ENCODE measurements around the gene CLTC.
A peak's percentile ranks its signal among the peaks of the same experiment; 100 is the strongest.

The CLTC gene

GRCh38 chr17:59699218-59699617 lies 79.5 kb downstream of the CLTC start:
- no peaks in the 10 kb centered on the region for H3K9me3 ChIP-seq (ENCODE audit: control insufficient read depth, low read length)
- no peak overlapping the region for H3K4me3 ChIP-seq (ENCODE audit: extremely low read depth, insufficient read depth, low read length, poor library complexity, severe bottlenecking)
- H3K36me3 ChIP-seq (ENCODE audit: control insufficient read depth, insufficient read depth, low read length), result peaks cover 89% of the 10 kb centered on the region
- no peak overlapping the region for H3K27ac ChIP-seq (ENCODE audit: low read depth, low read length, severe bottlenecking)
- no peaks in the 10 kb centered on the region for H3K4me1 ChIP-seq (ENCODE audit: control insufficient read depth, insufficient read depth, low read length, poor library complexity, severe bottlenecking)
- WGBS, 2 experiments (ENCODE audit: insufficient coverage in 2 of 2), result 96 to 98% methylated on average over 5 to 6 of the region's 7 CpGs

GRCh38 chr17:59699786-59700185 lies 80.1 kb downstream of the CLTC start:
- H3K9me3 ChIP-seq (ENCODE audit: control insufficient read depth, low read length), result no peaks in the 10 kb centered on the region
- WGBS, 2 experiments (ENCODE audit: insufficient coverage in 2 of 2), result 100% methylated on average over 2 to 5 of the region's 6 CpGs
- H3K36me3 ChIP-seq (ENCODE audit: control insufficient read depth, insufficient read depth, low read length), result peaks cover 89% of the 10 kb centered on the region
- H3K4me3 ChIP-seq (ENCODE audit: extremely low read depth, insufficient read depth, low read length, poor library complexity, severe bottlenecking), result no peak overlapping the region
- no peak overlapping the region for H3K27ac ChIP-seq (ENCODE audit: low read depth, low read length, severe bottlenecking)
- H3K4me1 ChIP-seq (ENCODE audit: control insufficient read depth, insufficient read depth, low read length, poor library complexity, severe bottlenecking), result no peaks in the 10 kb centered on the region

DNA sequence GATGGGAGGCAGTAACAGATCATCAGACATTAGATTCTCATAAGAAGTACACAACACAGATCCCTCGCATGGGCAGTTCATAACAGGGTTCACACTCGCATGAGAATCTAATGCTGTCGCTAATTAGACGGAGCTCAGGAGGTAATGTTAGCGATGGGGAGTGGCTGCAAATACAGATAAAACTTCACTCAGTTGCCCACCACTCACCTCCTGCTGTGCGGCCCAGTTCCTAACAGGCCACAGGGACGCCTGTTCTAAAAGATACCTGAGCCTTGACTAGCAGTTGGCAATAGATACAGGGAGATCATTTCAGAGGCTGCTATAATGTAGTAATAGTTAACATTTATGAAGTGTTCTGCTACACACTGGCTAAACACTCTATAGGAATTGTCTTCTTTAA lies 82.6 kb downstream of the CLTC start:
- no peaks in the 10 kb centered on the region for H3K9me3 ChIP-seq (ENCODE audit: control insufficient read depth, low read length)
- WGBS, 2 experiments (ENCODE audit: insufficient coverage in 2 of 2), result 80 to 100% methylated on average over 1 to 2 of the region's 7 CpGs
- peaks cover 3% of the 10 kb centered on the region for H3K4me1 ChIP-seq (ENCODE audit: control insufficient read depth, insufficient read depth, low read length, poor library complexity, severe bottlenecking)
- H3K36me3 ChIP-seq (ENCODE audit: control insufficient read depth, insufficient read depth, low read length), result peaks cover 72% of the 10 kb centered on the region
- H3K4me3 ChIP-seq (ENCODE audit: extremely low read depth, insufficient read depth, low read length, poor library complexity, severe bottlenecking), result no peak overlapping the region
- H3K27ac ChIP-seq (ENCODE audit: low read depth, low read length, severe bottlenecking), result no peak overlapping the region

DNA sequence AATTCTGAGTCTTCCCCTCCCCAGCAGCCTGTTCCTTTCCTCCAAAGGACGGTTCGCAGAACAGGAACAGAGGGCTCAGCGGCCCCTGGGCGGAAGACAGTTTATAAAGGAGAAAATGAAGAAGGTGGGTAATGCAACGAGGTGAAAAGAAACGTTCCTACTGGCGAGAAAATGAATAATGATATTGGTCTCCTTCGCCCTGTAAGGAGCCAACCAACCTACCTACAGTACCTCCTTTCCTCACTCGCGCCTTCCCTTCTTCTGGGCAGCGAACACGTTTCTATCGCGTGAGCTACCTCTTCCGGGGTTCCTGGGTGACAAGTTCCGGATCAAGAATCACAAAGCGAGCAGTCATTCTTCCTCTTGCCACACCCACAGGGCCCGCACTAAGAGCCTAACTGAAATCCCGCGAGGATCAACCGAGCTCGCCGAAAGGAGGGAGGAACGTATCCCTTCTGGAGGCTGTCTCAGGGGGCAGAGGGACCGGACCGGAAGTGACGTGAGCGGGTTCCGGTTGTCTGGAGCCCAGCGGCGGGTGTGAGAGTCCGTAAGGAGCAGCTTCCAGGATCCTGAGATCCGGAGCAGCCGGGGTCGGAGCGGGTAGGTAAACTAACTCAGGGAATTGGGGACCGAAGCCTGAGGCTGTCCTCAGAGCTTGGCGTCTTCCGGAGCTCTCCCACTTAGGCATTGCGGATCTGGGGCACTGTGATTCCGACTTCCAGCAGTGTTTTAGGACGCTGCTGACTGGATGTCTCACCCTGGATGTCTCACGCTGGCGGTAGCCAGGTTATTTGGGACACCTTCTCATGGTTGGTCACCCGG lies 87.7 kb downstream of the CLTC start, which contains the start of the genes PTRH2 and VMP1:
PTRH2 (minus strand) TSS at position 282 of the 822 bp plus-strand sequence. CDS start 9,452 bp downstream, outside the sequence.
VMP1 (plus strand) TSS at position 506 of the 822 bp plus-strand sequence. CDS start 23,793 bp downstream, outside the sequence.
- Histone ChIP-seq H3K4me1 (ENCODE audit: control insufficient read depth, insufficient read depth, low read length, poor library complexity, severe bottlenecking) (peaks cover 3% of the 10 kb centered on the region), H3K27ac (ENCODE audit: low read depth, low read length, severe bottlenecking) (peak within 1 kb of the TSS; percentile 96), H3K9me3 (ENCODE audit: control insufficient read depth, low read length) (no peaks in the 10 kb centered on the region), H3K36me3 (ENCODE audit: control insufficient read depth, insufficient read depth, low read length) (peaks cover 26% of the 10 kb centered on the region), H3K4me3 (ENCODE audit: extremely low read depth, insufficient read depth, low read length, poor library complexity, severe bottlenecking) (peak within 1 kb of the TSS; percentile 92)
- WGBS, 2 experiments (ENCODE audit: insufficient coverage in 2 of 2), result 0% methylated on average over 33 to 35 of the region's 45 CpGs

DNA sequence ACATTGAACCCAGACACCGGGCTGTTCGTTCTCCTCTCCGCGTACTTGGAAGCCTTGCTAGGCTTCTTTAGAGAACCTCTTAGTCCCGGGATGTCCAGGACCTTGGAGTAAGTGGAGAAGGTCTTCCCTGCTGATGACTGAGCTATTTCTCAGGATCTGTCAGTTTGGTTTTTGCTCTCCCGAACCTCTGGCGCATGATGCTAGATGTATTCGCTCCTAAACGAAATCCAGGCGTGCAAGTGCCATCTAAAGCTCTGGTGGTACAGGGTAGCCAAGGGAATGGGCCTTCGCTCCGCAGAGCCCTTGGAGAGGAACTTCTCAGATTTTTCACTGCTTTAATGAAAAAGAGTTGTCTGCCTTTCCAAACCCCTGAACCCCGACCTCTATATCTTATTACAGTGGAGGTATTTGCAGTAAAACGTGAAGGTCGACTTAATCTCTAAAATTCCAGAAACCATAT lies 88.3 kb downstream of the CLTC start:
- peaks cover 21% of the 10 kb centered on the region for H3K36me3 ChIP-seq (ENCODE audit: control insufficient read depth, insufficient read depth, low read length)
- peak overlapping the region; percentile 92 for H3K4me3 ChIP-seq (ENCODE audit: extremely low read depth, insufficient read depth, low read length, poor library complexity, severe bottlenecking)
- peak overlapping the region; percentile 96 for H3K27ac ChIP-seq (ENCODE audit: low read depth, low read length, severe bottlenecking)
- H3K9me3 ChIP-seq (ENCODE audit: control insufficient read depth, low read length), result no peaks in the 10 kb centered on the region
- WGBS, 2 experiments (ENCODE audit: insufficient coverage in 2 of 2), result 1 to 6% methylated on average over 8 to 10 of the region's 15 CpGs
- peaks cover 3% of the 10 kb centered on the region for H3K4me1 ChIP-seq (ENCODE audit: control insufficient read depth, insufficient read depth, low read length, poor library complexity, severe bottlenecking)

GRCh38 chr17:59711936-59712335 lies 92.2 kb downstream of the CLTC start:
- Histone ChIP-seq H3K4me1 (ENCODE audit: control insufficient read depth, insufficient read depth, low read length, poor library complexity, severe bottlenecking) (no peaks in the 10 kb centered on the region), H3K36me3 (ENCODE audit: control insufficient read depth, insufficient read depth, low read length) (peaks cover 3% of the 10 kb centered on the region), H3K4me3 (ENCODE audit: extremely low read depth, insufficient read depth, low read length, poor library complexity, severe bottlenecking) (no peak overlapping the region), H3K9me3 (ENCODE audit: control insufficient read depth, low read length) (no peaks in the 10 kb centered on the region), H3K27ac (ENCODE audit: low read depth, low read length, severe bottlenecking) (no peak overlapping the region)

GRCh38 chr17:59712862-59713261 lies 93.2 kb downstream of the CLTC start:
- 100% methylated on average over 1 to 2 of the region's 2 CpGs for WGBS, 2 experiments (ENCODE audit: insufficient coverage in 2 of 2)
- H3K27ac ChIP-seq (ENCODE audit: low read depth, low read length, severe bottlenecking), result no peak overlapping the region
- H3K9me3 ChIP-seq (ENCODE audit: control insufficient read depth, low read length), result no peaks in the 10 kb centered on the region
- no peaks in the 10 kb centered on the region for H3K4me1 ChIP-seq (ENCODE audit: control insufficient read depth, insufficient read depth, low read length, poor library complexity, severe bottlenecking)
- H3K36me3 ChIP-seq (ENCODE audit: control insufficient read depth, insufficient read depth, low read length), result peaks cover 3% of the 10 kb centered on the region
- no peak overlapping the region for H3K4me3 ChIP-seq (ENCODE audit: extremely low read depth, insufficient read depth, low read length, poor library complexity, severe bottlenecking)

GRCh38 chr17:59714255-59714654 lies 94.6 kb downstream of the CLTC start:
- no CpG with 5 or more reads among the region's 2 CpGs for WGBS, 2 experiments (ENCODE audit: insufficient coverage in 2 of 2)
- no peak overlapping the region for H3K4me3 ChIP-seq (ENCODE audit: extremely low read depth, insufficient read depth, low read length, poor library complexity, severe bottlenecking)
- peaks cover 3% of the 10 kb centered on the region for H3K36me3 ChIP-seq (ENCODE audit: control insufficient read depth, insufficient read depth, low read length)
- no peaks in the 10 kb centered on the region for H3K9me3 ChIP-seq (ENCODE audit: control insufficient read depth, low read length)
- no peak overlapping the region for H3K27ac ChIP-seq (ENCODE audit: low read depth, low read length, severe bottlenecking)
- H3K4me1 ChIP-seq (ENCODE audit: control insufficient read depth, insufficient read depth, low read length, poor library complexity, severe bottlenecking), result no peaks in the 10 kb centered on the region

DNA sequence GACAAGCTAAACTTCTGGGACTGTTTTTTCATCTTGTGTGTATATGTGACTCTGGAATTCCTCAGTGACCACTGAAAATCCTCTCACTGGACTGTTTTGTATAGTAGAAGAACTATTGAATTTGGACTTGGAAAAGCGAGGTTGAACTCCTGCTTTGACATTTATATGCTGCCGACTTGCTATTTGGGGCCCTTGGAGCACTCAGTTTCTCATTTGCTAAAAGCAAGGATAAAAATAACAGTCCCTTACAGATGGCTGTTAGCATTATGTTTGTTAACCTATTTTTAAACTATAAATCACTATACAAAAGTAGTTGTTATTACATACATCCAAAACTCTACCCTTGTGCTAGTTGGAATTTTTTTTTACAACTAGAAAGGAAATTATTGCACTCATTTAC lies 96.7 kb downstream of the CLTC start:
- Histone ChIP-seq H3K4me3 (ENCODE audit: extremely low read depth, insufficient read depth, low read length, poor library complexity, severe bottlenecking) (no peak overlapping the region), H3K27ac (ENCODE audit: low read depth, low read length, severe bottlenecking) (no peak overlapping the region), H3K36me3 (ENCODE audit: control insufficient read depth, insufficient read depth, low read length) (no peaks in the 10 kb centered on the region), H3K9me3 (ENCODE audit: control insufficient read depth, low read length) (no peaks in the 10 kb centered on the region), H3K4me1 (ENCODE audit: control insufficient read depth, insufficient read depth, low read length, poor library complexity, severe bottlenecking) (no peaks in the 10 kb centered on the region)
- 80% methylated on average over 1 of the region's 2 CpGs; no CpG with 5 or more reads in 1 of the 2 experiments for WGBS, 2 experiments (ENCODE audit: insufficient coverage in 2 of 2)

GRCh38 chr17:59719526-59719925 lies 99.8 kb downstream of the CLTC start:
- no peak overlapping the region for H3K4me3 ChIP-seq (ENCODE audit: extremely low read depth, insufficient read depth, low read length, poor library complexity, severe bottlenecking)
- no peaks in the 10 kb centered on the region for H3K9me3 ChIP-seq (ENCODE audit: control insufficient read depth, low read length)
- peaks cover 6% of the 10 kb centered on the region for H3K36me3 ChIP-seq (ENCODE audit: control insufficient read depth, insufficient read depth, low read length)
- no peak overlapping the region for H3K27ac ChIP-seq (ENCODE audit: low read depth, low read length, severe bottlenecking)
- no peaks in the 10 kb centered on the region for H3K4me1 ChIP-seq (ENCODE audit: control insufficient read depth, insufficient read depth, low read length, poor library complexity, severe bottlenecking)

- 89 to 94% methylated on average over 2 to 3 of the region's 4 CpGs for WGBS, 2 experiments (ENCODE audit: insufficient coverage in 2 of 2)
- Histone ChIP-seq H3K4me3 (ENCODE audit: extremely low read depth, insufficient read depth, low read length, poor library complexity, severe bottlenecking) (no peak overlapping the region), H3K36me3 (ENCODE audit: control insufficient read depth, insufficient read depth, low read length) (peaks cover 6% of the 10 kb centered on the region), H3K9me3 (ENCODE audit: control insufficient read depth, low read length) (no peaks in the 10 kb centered on the region), H3K4me1 (ENCODE audit: control insufficient read depth, insufficient read depth, low read length, poor library complexity, severe bottlenecking) (no peaks in the 10 kb centered on the region), H3K27ac (ENCODE audit: low read depth, low read length, severe bottlenecking) (no peak overlapping the region)
These were observed 102.9 kb downstream of the CLTC start for GRCh38 chr17:59722623-59723022.

Data from mesodermal cell (in vitro differentiated cells).